Activated T-cell treated with anti-CD3 and anti-CD28 coated beads for 24 hours (primary cell): ENCODE results near the gene NEUROG1.

Source experiments
- DNase-seq: peaks from one replicate; pipeline ENCODE4 v3.0.0-alpha.2; 2020; ENCODE audit warnings: low read depth

NEUROG1 gene, protein sequence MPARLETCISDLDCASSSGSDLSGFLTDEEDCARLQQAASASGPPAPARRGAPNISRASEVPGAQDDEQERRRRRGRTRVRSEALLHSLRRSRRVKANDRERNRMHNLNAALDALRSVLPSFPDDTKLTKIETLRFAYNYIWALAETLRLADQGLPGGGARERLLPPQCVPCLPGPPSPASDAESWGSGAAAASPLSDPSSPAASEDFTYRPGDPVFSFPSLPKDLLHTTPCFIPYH

DNA sequence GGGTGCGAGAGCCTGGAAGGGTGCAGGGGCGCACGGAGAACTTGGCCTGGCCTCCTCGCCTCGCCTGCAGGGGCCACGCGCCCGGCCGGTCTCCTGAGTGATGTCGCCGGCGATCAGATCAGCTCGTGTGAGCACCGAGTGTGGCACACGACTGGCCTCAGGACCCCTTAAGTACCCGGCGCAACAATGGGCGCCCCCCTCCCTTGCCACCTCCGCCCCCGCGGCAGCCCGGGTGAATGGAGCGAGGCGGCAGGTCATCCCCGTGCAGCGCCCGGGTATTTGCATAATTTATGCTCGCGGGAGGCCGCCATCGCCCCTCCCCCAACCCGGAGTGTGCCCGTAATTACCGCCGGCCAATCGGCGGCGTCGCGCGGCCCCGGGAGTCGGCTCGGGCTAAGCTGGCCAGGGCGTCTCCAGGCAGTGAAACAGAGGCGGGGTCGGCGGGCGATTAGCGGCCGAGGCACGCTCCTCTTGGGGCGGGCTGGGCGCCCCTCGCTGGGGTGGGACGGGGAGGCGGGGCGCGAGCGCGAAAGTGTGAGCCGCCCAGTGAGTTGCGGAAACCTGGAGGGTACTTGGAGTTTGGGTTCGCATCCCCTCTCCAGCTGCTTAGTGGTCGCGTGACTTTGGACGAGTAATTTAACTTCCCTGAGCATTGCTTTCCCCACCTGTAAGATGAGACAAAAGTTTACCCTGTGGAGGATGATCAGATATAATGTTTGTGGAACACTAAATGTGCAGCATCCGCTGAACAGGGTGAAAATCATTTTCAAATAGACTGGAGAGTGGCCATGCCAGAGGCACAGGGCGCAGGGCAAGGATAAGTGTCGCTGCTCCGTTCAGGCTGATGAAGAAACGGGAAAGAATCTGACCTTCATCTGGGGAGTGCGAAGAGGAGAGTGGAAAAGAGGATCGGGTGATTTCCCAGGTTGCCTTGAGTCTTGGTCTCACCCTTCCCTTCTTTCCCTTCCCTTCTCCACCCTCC lies at the start of gene NEUROG1:
NEUROG1 (minus strand) TSS at position 145 of the 982 bp plus-strand sequence. CDS start 274 bp downstream, outside the sequence.
- no peak for DNase-seq

DNA sequence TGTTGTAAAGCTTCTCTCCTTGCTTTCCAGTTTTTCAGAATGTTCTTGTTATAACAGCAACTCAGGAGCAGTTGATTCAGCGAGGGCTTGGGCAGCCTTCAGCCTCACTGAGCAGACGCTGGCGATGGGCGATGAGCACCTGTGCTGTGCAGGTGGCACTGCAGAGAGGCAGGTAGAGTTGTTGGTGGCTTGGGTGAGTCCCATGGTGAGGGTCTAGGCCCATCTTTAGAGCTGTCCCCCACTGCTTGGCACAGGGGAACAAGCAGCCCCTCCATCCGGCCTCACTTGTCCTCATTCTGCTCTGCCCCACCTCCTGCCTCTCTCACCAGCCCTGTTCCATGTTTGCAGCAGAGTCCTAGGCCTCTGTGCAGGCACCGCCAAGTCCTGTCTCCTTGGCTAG lies 49.2 kb upstream of the NEUROG1 start:
- DNase-seq, result no peak

DNA sequence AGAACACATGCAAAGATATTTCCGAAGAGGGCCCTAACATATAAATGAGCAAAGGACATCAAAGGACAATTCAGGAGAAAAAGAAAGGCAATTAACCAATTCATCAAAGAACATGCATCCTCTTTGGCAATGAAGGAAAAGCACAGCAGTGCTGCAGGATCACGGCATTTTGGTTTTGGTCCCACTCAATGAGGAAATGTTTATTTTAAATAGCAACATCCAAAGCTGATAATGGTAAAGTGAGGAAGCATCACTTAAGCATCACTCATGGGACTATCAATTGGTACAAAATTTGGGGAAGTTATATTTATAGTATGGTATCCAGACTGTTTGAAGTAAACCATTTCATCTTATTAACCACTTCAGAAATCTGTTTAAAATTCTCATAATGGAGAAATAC lies 48.5 kb upstream of the NEUROG1 start:
- no peak for DNase-seq

DNA sequence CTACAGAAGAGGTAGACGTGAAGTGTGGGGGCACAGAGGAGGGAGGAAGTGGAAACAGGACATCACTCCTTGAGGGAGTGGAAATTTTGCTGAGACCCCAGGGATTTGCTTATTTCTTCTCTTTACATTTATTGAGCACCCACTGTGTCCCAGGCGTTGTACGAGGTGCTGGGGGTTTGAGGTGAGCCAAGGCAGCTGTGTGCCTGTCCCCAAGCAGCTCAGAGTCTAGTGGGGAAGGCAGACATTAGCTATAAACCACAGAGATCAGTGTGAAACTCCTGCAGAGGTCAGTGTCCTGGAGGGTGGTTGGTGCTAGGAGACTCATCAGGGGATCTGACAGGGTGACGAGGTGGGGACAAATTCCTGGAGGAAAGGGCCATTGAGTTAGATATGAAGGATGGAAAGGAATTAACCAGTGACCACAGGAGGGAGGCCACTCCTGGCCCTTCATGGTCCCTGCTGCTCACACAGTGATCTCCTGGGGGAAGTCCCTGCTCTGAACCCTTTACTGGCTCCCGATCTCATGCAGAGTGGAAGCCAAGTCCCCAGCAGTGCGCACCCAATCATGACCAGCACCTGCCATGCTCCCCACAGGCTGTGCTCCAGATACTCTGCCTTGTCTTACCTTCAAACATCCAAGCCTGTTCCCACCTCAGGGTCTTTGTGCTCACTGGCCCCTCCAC lies 46.5 kb upstream of the NEUROG1 start:
- no peak for DNase-seq

DNA sequence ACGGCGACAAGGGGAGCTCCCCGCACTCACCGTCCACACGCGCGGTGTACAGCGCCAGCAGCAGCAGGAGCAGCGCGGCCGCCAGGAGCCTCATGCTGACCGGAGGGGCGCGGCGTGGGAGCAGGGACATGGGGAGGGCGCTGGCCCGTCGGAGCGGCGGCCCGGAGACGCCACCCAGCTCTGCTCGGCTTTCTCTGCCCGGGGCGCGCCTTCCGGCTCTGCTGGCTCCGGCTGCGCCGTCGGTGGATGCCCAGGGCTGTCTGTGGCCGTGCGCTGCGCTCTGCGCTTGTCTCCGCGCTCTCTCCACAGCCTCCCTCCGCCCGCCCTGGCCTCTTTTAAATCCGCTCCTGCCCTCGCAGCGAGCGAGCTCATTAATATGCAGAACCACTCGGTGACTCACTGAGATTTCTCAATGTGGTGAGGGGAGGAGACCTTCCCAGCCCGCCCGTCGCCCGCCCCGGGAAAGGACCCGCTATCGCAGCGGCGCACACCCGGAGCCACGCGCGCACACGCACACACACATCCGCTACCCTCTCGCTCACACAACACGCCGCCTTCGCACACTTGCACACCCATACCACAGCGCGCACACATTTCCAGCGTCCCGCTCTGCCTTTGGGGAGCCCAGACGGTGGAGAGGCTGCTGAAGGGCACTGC lies 43.0 kb upstream of the NEUROG1 start, which contains the start of gene CXCL14:
CXCL14 (minus strand) TSS at position 307 of the 657 bp plus-strand sequence; CDS start at position 94, 213 bp downstream.
- no peak for DNase-seq

DNA sequence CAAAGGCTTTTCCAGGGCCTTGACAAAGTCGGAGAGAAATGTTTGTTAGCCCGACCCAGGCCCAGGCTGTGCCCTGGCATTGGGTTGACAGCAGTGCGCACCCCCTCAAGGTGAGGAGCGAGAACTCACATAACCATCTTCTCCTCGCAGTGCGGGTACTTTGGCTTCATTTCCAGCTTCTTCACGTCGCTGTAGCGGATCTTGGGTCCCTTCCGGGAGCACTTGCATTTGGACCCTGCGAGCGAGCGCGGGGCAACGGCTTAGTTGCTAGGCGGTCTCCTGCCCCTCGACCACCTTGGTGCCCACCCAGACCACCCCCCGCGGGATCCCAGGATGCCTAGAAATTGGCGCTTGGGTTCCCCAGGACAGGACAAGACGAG lies 42.5 kb upstream of the NEUROG1 start:
- no peak for DNase-seq

DNA sequence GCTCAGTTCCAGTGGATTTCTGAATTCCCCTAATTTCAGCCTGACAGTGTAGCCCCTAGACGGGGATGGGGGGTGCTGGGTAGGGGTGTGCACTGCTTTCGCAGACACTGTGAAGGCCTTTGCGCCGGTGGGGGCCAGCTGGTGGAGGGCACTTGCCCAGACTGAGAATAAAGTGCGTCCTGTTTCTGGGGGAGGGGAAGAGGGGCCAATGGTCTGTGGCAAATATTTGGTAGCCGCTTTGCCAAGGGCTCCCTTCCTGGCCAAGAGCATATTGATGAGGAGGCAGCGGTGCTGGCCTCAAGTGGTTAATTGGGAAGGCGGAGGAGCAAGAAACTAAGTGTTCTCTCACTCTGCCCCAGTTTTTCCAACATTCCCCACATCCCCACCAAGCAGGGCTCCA lies 41.7 kb upstream of the NEUROG1 start:
- no peak for DNase-seq

DNA sequence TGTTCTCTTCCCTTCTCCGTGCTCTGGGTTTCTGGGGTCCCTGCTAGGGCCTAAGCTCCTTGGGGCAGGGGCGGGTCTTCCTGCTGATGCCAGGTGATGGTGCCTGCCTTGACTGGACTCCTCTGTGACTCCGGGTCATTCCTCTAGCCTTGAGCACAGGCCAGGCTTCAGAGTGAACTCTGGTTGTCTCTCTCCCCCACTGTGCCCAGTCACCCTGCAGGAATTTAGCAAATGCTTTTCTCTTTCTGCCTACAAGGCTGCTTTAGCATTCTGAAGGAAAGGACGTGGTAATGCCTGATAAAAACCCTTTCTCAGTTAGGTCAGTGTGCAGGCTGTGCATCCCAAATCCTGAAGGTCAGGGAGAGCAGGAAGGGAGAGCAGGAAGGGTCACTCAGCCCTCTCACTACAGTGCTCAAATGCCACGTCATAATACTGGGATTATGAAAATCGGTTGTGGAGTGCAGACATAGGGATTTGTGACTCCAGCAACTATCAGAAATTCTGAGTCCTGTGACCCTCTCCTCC lies 40.4 kb upstream of the NEUROG1 start:
- no peak for DNase-seq

DNA sequence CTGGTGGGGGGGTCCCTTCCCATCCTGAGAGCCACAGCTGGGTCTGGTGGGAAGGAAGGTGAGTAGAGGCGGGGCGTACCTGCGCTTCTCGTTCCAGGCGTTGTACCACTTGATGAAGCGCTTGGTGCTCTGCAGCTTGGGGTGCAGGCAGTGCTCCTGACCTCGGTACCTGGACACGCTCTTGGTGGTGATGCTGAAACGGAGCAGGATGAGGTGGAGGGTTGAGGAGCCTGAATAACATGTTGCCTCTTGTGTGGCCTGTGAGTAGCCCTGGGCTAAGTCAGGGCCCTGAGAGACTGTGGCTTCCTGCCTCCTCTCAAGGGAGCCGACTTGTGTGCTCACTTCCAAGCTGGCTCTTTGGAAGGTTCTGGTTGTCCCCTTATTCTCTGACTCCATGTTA lies 38.7 kb upstream of the NEUROG1 start:
- DNase-seq, result no peak

DNA sequence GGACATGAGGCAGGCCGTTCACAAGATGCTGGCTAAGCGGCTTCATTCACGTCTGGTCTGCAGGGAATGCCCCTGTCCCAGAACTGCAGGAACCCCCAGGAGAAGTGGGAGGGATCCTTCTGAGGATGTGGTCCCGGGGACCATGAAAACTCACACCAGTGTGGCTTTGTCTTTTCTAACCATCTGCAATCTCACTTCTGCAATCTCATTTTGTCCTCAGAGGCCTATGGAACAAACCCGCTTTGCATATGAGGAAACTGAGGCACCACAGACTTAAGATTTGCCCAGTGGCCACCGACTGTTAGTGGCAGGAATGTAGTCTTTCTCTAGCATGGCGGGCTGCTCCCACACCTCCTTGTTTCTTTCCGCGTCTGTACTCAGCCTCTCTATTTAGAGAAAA lies 36.1 kb upstream of the NEUROG1 start:
- no peak for DNase-seq

DNA sequence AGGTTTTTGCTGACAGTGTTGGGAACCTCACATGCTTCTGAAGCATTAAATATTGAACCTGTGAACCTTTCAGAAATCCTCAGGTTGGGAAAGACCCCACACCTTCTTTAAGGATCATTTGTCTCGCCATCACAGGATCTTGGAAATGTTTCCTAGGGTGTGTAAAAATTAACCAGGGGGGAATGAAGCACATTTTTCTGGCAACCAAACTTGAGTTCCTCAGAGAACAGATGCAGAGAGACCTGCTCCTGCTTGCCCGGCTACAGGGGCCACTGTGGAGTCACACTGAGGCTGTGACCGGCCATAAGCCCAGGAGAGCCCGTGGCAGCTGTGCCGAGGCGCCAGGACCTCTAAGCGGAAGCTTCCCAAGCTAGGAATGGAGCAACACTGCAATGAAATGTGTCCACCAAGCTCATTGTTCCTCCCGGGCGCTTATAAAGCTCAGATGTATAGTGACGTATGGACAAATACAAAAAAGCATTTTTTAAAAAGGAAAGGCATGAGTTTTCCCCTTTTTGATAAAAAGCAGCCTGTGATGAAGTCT lies 35.4 kb upstream of the NEUROG1 start:
- DNase-seq, result no peak

DNA sequence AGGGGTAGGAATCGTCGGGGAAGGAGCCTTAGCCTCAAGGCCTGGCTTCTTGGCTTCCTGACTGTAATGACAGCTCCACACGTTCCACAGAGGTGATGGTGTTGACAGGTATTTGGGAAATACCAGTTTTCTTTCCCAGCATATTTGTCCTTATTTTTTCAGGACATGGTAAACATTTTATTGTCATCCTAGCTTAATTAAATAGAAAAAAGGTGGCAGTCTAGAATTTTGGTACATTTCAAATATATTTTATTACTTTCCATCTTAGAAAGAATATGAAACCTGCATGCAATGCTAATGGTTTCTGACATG lies 34.6 kb upstream of the NEUROG1 start:
- no peak for DNase-seq

DNA sequence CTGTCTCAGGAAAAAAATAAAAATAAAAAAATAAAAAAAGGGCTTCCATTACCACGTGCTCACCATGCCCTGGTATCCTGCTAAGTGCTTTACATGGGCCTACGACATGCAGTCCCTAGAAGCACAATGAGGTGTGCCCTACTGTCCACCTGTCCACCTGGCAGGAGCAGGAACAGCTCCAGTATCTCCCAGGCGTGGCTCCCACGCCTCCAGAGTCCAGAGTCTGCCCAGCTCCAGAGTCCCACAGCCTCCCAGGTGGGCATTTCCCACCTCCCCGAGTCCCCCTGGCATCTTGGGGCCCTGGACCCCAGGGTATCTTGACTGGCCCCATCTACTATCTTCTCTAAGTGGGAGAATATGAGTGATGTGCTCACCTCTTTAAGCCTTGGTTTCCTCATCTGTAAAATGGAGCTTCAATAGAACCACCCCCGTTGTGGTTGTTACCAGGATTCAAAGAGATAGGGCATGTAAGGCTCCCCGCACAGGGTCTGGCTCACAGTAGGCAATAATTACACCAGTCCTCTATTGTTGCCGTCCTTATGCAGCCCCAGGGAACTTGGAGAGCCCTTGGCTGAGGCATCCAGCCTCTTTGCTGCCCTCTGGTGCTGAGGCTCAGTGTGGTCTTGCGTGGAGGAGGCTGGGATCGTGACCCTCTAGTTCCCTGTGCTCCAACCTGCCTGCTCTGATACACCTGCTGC lies 34.1 kb upstream of the NEUROG1 start:
- DNase-seq, result no peak

DNA sequence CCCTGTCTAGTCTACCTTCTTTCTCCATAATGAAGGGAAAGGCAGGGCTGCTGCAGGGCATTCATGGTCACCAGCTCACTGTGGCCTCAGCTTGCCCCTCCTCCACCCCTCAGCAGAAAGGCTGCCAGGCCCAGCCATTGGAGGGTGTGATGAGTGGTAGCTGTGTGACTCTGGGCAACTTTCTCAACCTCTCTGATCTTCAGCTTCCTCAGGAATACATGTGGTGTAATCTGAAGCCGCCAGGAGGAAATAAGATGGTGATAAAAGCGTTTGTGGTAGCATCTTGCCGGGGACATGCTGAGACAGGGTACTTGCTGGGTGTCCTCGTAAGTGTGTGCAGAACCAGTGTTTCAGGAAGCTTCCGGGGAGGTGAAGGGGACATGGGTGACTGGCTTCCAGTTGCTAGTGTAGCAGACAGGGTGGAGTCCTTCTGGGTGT lies 33.2 kb upstream of the NEUROG1 start:
- DNase-seq, result no peak

DNA sequence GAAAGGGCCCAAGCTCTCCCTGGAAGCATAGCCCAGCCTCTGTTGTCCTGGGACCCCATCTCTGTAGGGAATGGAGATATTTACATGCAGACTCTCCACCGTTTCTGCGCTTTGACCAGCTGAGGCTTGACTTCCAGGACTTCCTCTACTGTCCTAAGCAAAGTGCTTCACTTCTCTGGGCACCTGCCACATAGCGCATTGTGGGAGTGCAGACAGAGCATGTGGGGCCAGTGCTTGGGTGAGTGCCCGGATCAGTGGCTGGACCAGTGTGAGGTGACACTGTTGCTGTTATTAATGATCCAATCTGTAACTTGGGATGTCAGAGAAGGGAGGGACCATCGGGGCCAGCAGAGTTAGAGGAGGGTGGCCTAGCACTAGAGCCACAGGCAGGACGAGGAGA lies 32.5 kb upstream of the NEUROG1 start:
- DNase-seq, result no peak

DNA sequence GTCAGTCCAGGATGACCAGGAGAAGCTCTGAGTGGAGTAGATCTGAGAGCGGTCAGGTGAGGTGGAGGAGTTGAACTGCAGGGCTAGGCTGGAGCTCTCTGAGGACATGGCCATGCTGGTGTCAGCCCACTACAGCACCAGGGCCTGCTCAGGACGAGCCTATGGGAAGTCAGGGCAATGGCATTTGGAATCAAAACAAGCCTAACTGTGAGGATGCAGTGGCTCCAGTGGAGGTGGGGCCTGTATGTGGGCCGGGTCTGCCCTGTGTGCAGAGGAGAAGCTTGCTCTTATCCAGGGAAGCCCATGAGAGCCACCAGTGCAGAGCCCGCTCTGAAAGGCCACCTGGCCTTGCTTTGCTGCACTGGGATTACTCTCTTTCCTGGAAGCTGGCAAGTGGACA lies 31.9 kb upstream of the NEUROG1 start:
- DNase-seq, result no peak

DNA sequence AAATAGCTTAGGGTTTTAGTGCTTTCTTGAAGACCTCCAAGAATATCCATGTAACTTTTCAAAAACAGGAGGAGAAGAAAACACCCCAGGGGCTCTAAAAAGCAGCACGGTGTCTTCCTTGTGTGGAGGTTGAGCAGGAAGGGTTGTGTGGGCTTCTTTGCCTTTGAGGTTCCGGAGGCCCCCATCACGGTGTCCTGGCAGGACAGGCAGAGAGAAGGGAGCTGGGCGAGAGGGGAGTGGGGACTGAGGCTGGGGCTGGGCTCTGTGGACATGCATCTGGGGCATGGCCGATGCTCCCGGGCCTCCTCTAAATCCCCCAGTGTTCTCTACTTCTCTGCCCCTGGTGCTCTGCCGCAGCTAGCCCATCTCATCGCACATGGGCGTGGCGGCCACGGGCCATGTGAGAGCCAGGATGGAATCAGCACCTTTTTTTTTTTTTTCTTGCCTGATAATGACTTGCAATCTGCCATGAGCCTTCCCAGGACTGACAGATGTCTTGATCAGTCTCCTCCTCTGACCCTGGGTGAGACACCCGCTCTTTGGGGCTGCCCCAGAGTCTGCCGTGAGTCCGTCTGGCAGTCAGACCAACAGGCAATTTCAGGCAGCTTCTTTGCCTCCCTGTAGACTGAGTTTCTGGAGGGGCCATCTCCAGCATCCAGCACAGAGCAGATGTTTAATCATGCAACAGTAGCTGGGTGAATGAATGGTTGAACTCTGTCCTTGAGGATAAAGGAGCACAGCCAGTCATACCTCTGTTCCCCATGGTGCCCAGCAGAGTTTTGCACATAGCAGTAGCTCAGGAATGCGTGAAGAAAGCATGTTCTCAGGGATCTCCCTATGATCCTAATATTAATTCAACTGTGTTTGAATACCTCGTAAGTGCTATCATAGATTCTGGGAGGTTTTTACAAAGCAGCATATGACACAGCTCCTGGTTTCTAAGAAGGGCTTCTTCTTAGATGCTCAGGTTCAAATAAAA lies 30.9 kb upstream of the NEUROG1 start:
- no peak for DNase-seq

DNA sequence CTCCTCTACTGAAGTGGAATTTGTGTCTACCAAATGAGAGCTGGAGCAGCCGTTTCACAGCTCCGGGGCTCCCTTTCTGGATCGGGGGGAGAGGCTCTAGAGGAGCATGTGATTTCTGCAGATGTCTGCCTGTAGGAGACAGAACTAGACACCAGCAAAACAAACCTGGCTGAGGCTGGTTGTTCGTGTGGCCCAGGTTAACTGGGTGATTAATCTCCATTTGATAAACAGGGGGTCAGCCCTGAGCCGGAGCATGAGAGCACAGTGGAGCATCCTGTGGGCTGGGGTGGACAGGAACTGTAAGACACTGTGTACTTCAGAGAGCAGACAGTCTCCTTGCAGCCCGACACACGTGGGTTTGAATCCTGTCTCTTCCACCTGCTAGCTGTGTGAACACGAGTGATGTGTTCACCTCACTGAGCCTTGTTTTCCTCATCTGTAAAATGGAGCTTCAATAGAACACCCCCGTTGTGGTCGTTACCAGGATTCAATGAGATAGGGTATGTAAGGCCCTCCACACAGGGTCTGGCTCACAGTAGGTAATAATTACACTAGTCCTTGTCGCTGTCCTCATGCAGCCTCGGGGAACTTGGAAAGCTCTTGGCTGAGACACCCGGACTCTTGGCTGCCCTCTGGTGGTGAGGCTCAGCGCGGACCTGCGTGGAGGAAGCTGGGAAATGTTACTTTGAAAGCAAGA lies 30.1 kb upstream of the NEUROG1 start:
- peak; percentile 59 for DNase-seq

DNA sequence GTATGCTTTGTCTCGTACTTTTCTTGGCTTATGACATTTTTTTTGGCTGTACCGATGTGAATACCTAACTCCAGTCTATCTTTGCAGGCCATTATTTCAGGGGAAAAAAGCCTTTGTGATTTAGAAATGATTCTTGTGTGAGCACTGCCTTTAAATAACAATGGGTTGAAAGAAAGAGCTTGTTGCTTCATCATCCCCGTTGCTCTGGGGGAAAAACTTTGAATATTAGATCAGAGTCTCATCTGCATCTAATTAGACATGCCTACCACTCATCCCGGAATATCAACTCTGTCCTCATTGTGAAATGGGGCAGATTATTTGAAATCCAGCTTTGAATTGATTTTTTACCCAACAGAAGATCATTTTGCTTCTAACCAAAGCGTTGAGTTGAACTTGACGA lies 29.5 kb upstream of the NEUROG1 start:
- no peak for DNase-seq
